Testis (tissue), 3 donors: ENCODE measurements around the gene RAB3B. TPM values are rescaled to one million over a fixed set of nuclear protein-coding genes. Genes with fewer than 3 reads are reported as not detected.
"Not testable (repeated sequence)": the region's sequence is repeated elsewhere in the genome, so short reads cannot be mapped to it uniquely, and the experiment has no call there.

ENCODE experiments used
- DNase-seq: peaks from one replicate; pipeline ENCODE4 v3.0.0-alpha.2; 2019
- H3K27ac ChIP-seq, 2 donors: fragments of 200-600 bp; sonication (generic); one replicate each; pipeline ENCODE4 v1.5.1; 2019
- H3K27me3 ChIP-seq: fragments of 200-600 bp; sonication (generic); one replicate; pipeline ENCODE4 v1.5.1; 2019
- H3K36me3 ChIP-seq: fragments of 200-600 bp; sonication (generic); one replicate; pipeline ENCODE4 v1.5.1; 2017; ENCODE audit warnings: low read depth; ENCODE audit errors: missing control alignments
- H3K4me1 ChIP-seq: fragments of 200-600 bp; sonication (generic); one replicate; pipeline ENCODE4 v1.5.1; 2019
- H3K4me3 ChIP-seq, 2 donors: fragments of 200-600 bp; sonication (generic); one replicate each; pipeline ENCODE4 v1.5.1; 2017 to 2019
- H3K9me3 ChIP-seq: fragments of 200-600 bp; sonication (generic); one replicate; pipeline ENCODE4 v1.5.1; 2017
- CTCF ChIP-seq, 3 experiments: fragments of 450-650 bp in 2 of 3; fragments of 200-600 bp in 1 of 3; sonication (generic) in 1 of 3; IDR thresholded peaks; one replicate each; pipeline ENCODE4 v1.5.1; 2016 to 2019; ENCODE audit warnings: antibody characterized with exemption in 3 of 3, mild to moderate bottlenecking in 2 of 3, moderate library complexity in 1 of 3
- POLR2A ChIP-seq: fragments of 450-650 bp; IDR thresholded peaks from one replicate; pipeline ENCODE4 v1.6.1; 2017; ENCODE audit warnings: antibody characterized with exemption, mild to moderate bottlenecking, moderate library complexity
- WGBS, 2 donors: methylation state at CpG; one replicate each; pipeline ENCODE4 v1.1.5; 2018; 5-methylcytosine and 5-hydroxymethylcytosine counted together
- intact Hi-C: fragments of 100-400 bp; cut with DNase I; formaldehyde crosslinking; loops from one replicate; pipeline ENCODE4 v1.15.1; 2023; ENCODE audit warnings: low total_unique reads
- polyA plus RNA-seq: library from polyadenylated mRNA; stranded (reverse); fragments of 350-450 nt; fragmentation: Illumina TruSeq; extraction: RNeasy Lipid Tissue Mini Kit (QIAGEN cat#74804); gene quantifications from one replicate; pipeline ENCODE4 v1.2.3, GENCODE V29; 2014; ENCODE audit warnings: low read depth, low replicate concordance; ENCODE audit not compliant: insufficient read depth
- total RNA-seq, 2 donors: library from RNA; depleted of rRNA; stranded (reverse); fragments of >200 nt; gene quantifications; one replicate each; pipeline ENCODE4 v1.2.3, GENCODE V29; 2016

Gene RAB3B
- total and polyA plus RNA-seq, 3 donors from 2014 or later = 0.50 to 1.4 (median 1.4) TPM

GRCh38 chr1:51875291-51875772, 115.2 kb downstream of the RAB3B start:
- Histone ChIP-seq H3K4me1 (peaks cover 23% of the 10 kb centered on the region), H3K27ac (no peak overlapping the region), H3K36me3 (no peaks in the 10 kb centered on the region), H3K27me3 (no peaks in the 10 kb centered on the region), H3K4me3 (no peak overlapping the region), H3K9me3 (no peaks in the 10 kb centered on the region)
- 55 to 56% methylated on average over 6 of the region's 6 CpGs for WGBS, 2 donors
- DNase-seq = no peak
- intact Hi-C loops = no loop called here
- TF ChIP-seq POLR2A (no peak), CTCF (IDR thresholded peaks at IDR 0.05) (no peak)

GRCh38 chr1:51873270-51873669, 117.2 kb downstream of the RAB3B start:
- DNase-seq, intact Hi-C loops, H3K36me3 ChIP-seq, H3K9me3 ChIP-seq, H3K4me3 ChIP-seq, H3K27me3 ChIP-seq, H3K27ac ChIP-seq: not testable (repeated sequence)
- peaks cover 23% of the 10 kb centered on the region for H3K4me1 ChIP-seq
- 94 to 95% methylated on average over 1 of the region's 1 CpG for WGBS, 2 donors

GRCh38 chr1:51871351-51871975, 119.0 kb downstream of the RAB3B start:
- peaks cover 13% of the 10 kb centered on the region for H3K4me1 ChIP-seq

GRCh38 chr1:51870603-51871350, 119.7 kb downstream of the RAB3B start:
- no peak for DNase-seq
- whole genome bisulfite sequencing, 2 donors = 89 to 96% methylated on average over 7 of the region's 7 CpGs
- Histone ChIP-seq H3K4me3 (no peak overlapping the region), H3K27ac (no peak overlapping the region), H3K27me3 (no peaks in the 10 kb centered on the region), H3K4me1 (peaks cover 7% of the 10 kb centered on the region), H3K9me3 (no peaks in the 10 kb centered on the region), H3K36me3 (no peaks in the 10 kb centered on the region)
- intact Hi-C loops = no loop called here
- TF ChIP-seq CTCF (IDR thresholded peaks at IDR 0.05) = no peak
- no peak for TF ChIP-seq POLR2A

More at GRCh38 chr1:51871351-51871975, 119.0 kb downstream of the RAB3B start:
- TF ChIP-seq CTCF (IDR thresholded peaks at IDR 0.05) (no peak), POLR2A (no peak)
- Histone ChIP-seq H3K27ac (no peak overlapping the region), H3K27me3 (no peaks in the 10 kb centered on the region), H3K4me3 (no peak overlapping the region), H3K36me3 (no peaks in the 10 kb centered on the region), H3K9me3 (no peaks in the 10 kb centered on the region)
- WGBS, 2 donors = 94 to 95% methylated on average over 6 of the region's 6 CpGs
- intact Hi-C loops = no loop called here
- DNase-seq = no peak

- DNase-seq = no peak
- Histone ChIP-seq H3K4me3 (no peak overlapping the region), H3K27me3 (no peaks in the 10 kb centered on the region), H3K9me3 (no peaks in the 10 kb centered on the region), H3K36me3 (no peaks in the 10 kb centered on the region), H3K27ac (no peak overlapping the region), H3K4me1 (peaks cover 4% of the 10 kb centered on the region)
- TF ChIP-seq CTCF (IDR thresholded peaks at IDR 0.05) = no peak
- TF ChIP-seq POLR2A = no peak
- WGBS, 2 donors = 80 to 83% methylated on average over 4 of the region's 4 CpGs
- intact Hi-C loops = no loop called here
Observed at GRCh38 chr1:51867479-51868232, 122.8 kb downstream of the RAB3B start.
